Neural progenitor cell (in vitro differentiated cells): ENCODE data around the gene SPG11. TPM values are rescaled to one million over a fixed set of nuclear protein-coding genes. Genes with fewer than 3 reads are reported as not detected.

Experiments used
- DNase-seq: peaks from one replicate; pipeline ENCODE4 v3.0.0-alpha.2; 2016; ENCODE audit warnings: low spot score
- H2AFZ ChIP-seq: fragments of 200-600 bp; sonication (generic); replicated peaks from 2 replicates; pipeline ENCODE4 v1.6.1; 2016; ENCODE audit warnings: antibody characterized with exemption
- H3F3A ChIP-seq: fragments of 200-600 bp; sonication (generic); 2 replicates; pipeline ENCODE4 v1.6.1; 2016; ENCODE audit warnings: antibody characterized with exemption, low read depth
- H3K27ac ChIP-seq: fragments of 200-600 bp; sonication (generic); 2 replicates; pipeline ENCODE4 v1.5.1; 2016; ENCODE audit warnings: mild to moderate bottlenecking
- H3K27me3 ChIP-seq: fragments of 200-600 bp; sonication (generic); 2 replicates; pipeline ENCODE4 v1.6.1; 2016; ENCODE audit warnings: mild to moderate bottlenecking, moderate library complexity
- H3K36me3 ChIP-seq: fragments of 200-600 bp; sonication (generic); 2 replicates; pipeline ENCODE4 v1.5.1; 2016
- H3K4me1 ChIP-seq: fragments of 200-600 bp; sonication (generic); 2 replicates; pipeline ENCODE4 v1.6.1; 2016; ENCODE audit warnings: mixed run types
- H3K4me2 ChIP-seq: fragments of 200-600 bp; sonication (generic); 2 replicates; pipeline ENCODE4 v1.6.1; 2016
- H3K4me3 ChIP-seq: fragments of 200-600 bp; sonication (generic); 2 replicates; pipeline ENCODE4 v1.5.1; 2016
- H3K79me2 ChIP-seq: fragments of 200-600 bp; sonication (generic); 2 replicates; pipeline ENCODE4 v1.6.1; 2016; ENCODE audit warnings: low read depth
- H3K9ac ChIP-seq: fragments of 200-600 bp; sonication (generic); 2 replicates; pipeline ENCODE4 v1.6.1; 2016
- H3K9me3 ChIP-seq: fragments of 200-600 bp; sonication (generic); 2 replicates; pipeline ENCODE4 v1.5.1; 2016; ENCODE audit warnings: low read depth
- H4K20me1 ChIP-seq: fragments of 200-600 bp; sonication (generic); 2 replicates; pipeline ENCODE4 v1.6.1; 2016; ENCODE audit warnings: low read depth
- H3K27ac Mint-ChIP-seq: 3 replicates; pipeline ENCODE4 v1.8.0; 2021; ENCODE audit warnings: mixed read lengths
- H3K27me3 Mint-ChIP-seq: 2 replicates; pipeline ENCODE4 v1.8.0; 2022; ENCODE audit warnings: low read depth, mild to moderate bottlenecking, inconsistent platforms, moderate library complexity, mixed read lengths; ENCODE audit not compliant: insufficient read depth
- H3K36me3 Mint-ChIP-seq: 3 replicates; pipeline ENCODE4 v1.8.0; 2021; ENCODE audit warnings: mixed read lengths
- H3K4me1 Mint-ChIP-seq: 3 replicates; pipeline ENCODE4 v1.8.0; 2021; ENCODE audit warnings: mixed read lengths
- H3K4me3 Mint-ChIP-seq: 3 replicates; pipeline ENCODE4 v1.8.0; 2021; ENCODE audit warnings: mild to moderate bottlenecking, moderate library complexity, mixed read lengths
- H3K9me3 Mint-ChIP-seq: 3 replicates; pipeline ENCODE4 v1.8.0; 2020; ENCODE audit warnings: mixed read lengths
- CTCF ChIP-seq: fragments of 200-600 bp; sonication (generic); IDR thresholded peaks from 2 replicates; pipeline ENCODE4 v1.5.1; 2017; ENCODE audit warnings: antibody characterized with exemption, mild to moderate bottlenecking
- EZH2 ChIP-seq: fragments of 200-600 bp; sonication (generic); IDR thresholded peaks from 2 replicates; pipeline ENCODE4 v1.6.1; 2017; ENCODE audit warnings: antibody characterized with exemption, mild to moderate bottlenecking, moderate library complexity
- EZH2phosphoT487 ChIP-seq: fragments of 200-600 bp; sonication (generic); IDR thresholded peaks from 2 replicates; pipeline ENCODE4 v1.6.1; 2017; ENCODE audit warnings: antibody characterized with exemption
- total RNA-seq: library from RNA; depleted of rRNA; stranded (reverse); fragments of >200 nt; gene quantifications from 2 replicates; pipeline ENCODE4 v1.2.3, GENCODE V29; 2015; ENCODE audit warnings: low replicate concordance

SPG11 gene
- total RNA-seq, 1 donor from 2014 or later = 65.9 TPM

- H3K36me3 ChIP-seq = peaks cover 14% of the 10 kb centered on the region
- H3K4me3 Mint-ChIP-seq = no peak overlapping the region
- no peak overlapping the region for H3K27ac ChIP-seq
- no peak for DNase-seq
- no peaks in the 10 kb centered on the region for H4K20me1 ChIP-seq
- H3K4me2 ChIP-seq = no peak overlapping the region
- H3K9ac ChIP-seq = no peak overlapping the region
- H3K36me3 Mint-ChIP-seq = peaks cover 37% of the 10 kb centered on the region
- H2AFZ ChIP-seq = no peak overlapping the region
- H3K27ac Mint-ChIP-seq = no peak overlapping the region
- peaks cover 5% of the 10 kb centered on the region for H3K9me3 ChIP-seq
- no peaks in the 10 kb centered on the region for H3K4me1 Mint-ChIP-seq
- H3K27me3 ChIP-seq = no peaks in the 10 kb centered on the region
- no peaks in the 10 kb centered on the region for H3K79me2 ChIP-seq
- no peaks in the 10 kb centered on the region for H3F3A ChIP-seq
- H3K9me3 Mint-ChIP-seq = peaks cover 20% of the 10 kb centered on the region
- TF ChIP-seq CTCF (no peak), EZH2phosphoT487 (no peak), EZH2 (no peak)
- no peak overlapping the region for H3K4me3 ChIP-seq
- H3K4me1 ChIP-seq = no peaks in the 10 kb centered on the region
- no peaks in the 10 kb centered on the region for H3K27me3 Mint-ChIP-seq
These were observed 94.1 kb downstream of the SPG11 start for GRCh38 chr15:44569316-44569715.

- Mint-ChIP-seq H3K36me3 (peaks cover 45% of the 10 kb centered on the region), H3K9me3 (peaks cover 22% of the 10 kb centered on the region), H3K4me1 (no peaks in the 10 kb centered on the region), H3K4me3 (no peak overlapping the region), H3K27ac (no peak overlapping the region), H3K27me3 (no peaks in the 10 kb centered on the region)
- H3K79me2 ChIP-seq = no peaks in the 10 kb centered on the region
- H4K20me1 ChIP-seq = no peaks in the 10 kb centered on the region
- no peaks in the 10 kb centered on the region for H3K4me1 ChIP-seq
- no peak overlapping the region for H3K4me3 ChIP-seq
- peaks cover 5% of the 10 kb centered on the region for H3K9me3 ChIP-seq
- no peaks in the 10 kb centered on the region for H3K27me3 ChIP-seq
- no peak overlapping the region for H3K9ac ChIP-seq
- H3K27ac ChIP-seq = no peak overlapping the region
- peaks cover 22% of the 10 kb centered on the region for H3K36me3 ChIP-seq
- H3K4me2 ChIP-seq = no peak overlapping the region
- no peaks in the 10 kb centered on the region for H3F3A ChIP-seq
- no peak for DNase-seq
- H2AFZ ChIP-seq = no peak overlapping the region
- TF ChIP-seq EZH2phosphoT487 (no peak), EZH2 (no peak), CTCF (no peak)
These were observed 95.1 kb downstream of the SPG11 start for GRCh38 chr15:44568338-44568737.

GRCh38 chr15:44566155-44566540, 97.3 kb downstream of the SPG11 start:
- H3K36me3 ChIP-seq = peaks cover 39% of the 10 kb centered on the region
- no peak overlapping the region for H3K9ac ChIP-seq

More at GRCh38 chr15:44566155-44566540, 97.3 kb downstream of the SPG11 start:
- H3K9me3 Mint-ChIP-seq = peaks cover 22% of the 10 kb centered on the region
- H2AFZ ChIP-seq = no peak overlapping the region
- no peak overlapping the region for H3K27ac ChIP-seq
- H4K20me1 ChIP-seq = no peaks in the 10 kb centered on the region
- H3K27ac Mint-ChIP-seq = no peak overlapping the region
- H3K4me3 Mint-ChIP-seq = no peak overlapping the region
- no peaks in the 10 kb centered on the region for H3F3A ChIP-seq
- no peaks in the 10 kb centered on the region for H3K4me1 ChIP-seq
- peaks cover 5% of the 10 kb centered on the region for H3K9me3 ChIP-seq
- no peaks in the 10 kb centered on the region for H3K27me3 ChIP-seq
- H3K4me1 Mint-ChIP-seq = no peaks in the 10 kb centered on the region
- peaks cover 56% of the 10 kb centered on the region for H3K36me3 Mint-ChIP-seq
- TF ChIP-seq CTCF (no peak), EZH2 (no peak), EZH2phosphoT487 (no peak)
- H3K79me2 ChIP-seq = no peaks in the 10 kb centered on the region
- H3K4me3 ChIP-seq = no peak overlapping the region
- H3K4me2 ChIP-seq = no peak overlapping the region
- no peak for DNase-seq
- no peaks in the 10 kb centered on the region for H3K27me3 Mint-ChIP-seq
